ENCODE results near the gene MYO1E.

GRCh38 chr15:59148153-59148833, 224.4 kb downstream of the MYO1E start:
- no peak for TF ChIP-seq CTCF (IDR thresholded peaks at IDR 0.05)
- TF ChIP-seq ZFX (IDR thresholded peaks at IDR 0.05; ENCODE audit: borderline replicate concordance) = no peak
